Ovary (tissue), 3 donors: ENCODE data around the gene TFAM.

Experiments
- CTCF ChIP-seq, 3 donors: fragments of 450-650 bp in 2 of 3; fragments of 200-600 bp in 1 of 3; IDR thresholded peaks; one replicate each; pipeline versions ENCODE4 v1.5.1 to v1.8.0; 2016 to 2022; ENCODE audit warnings: antibody characterized with exemption in 3 of 3, mild to moderate bottlenecking in 1 of 3
- EP300 ChIP-seq: sonication (generic); formaldehyde crosslinking; IDR thresholded peaks from one replicate; pipeline ENCODE4 v1.6.1; 2017; ENCODE audit warnings: antibody characterized with exemption
- POLR2A ChIP-seq: fragments of 450-650 bp; IDR thresholded peaks from one replicate; pipeline ENCODE4 v1.6.1; 2017; ENCODE audit warnings: antibody characterized with exemption, mild to moderate bottlenecking, moderate library complexity
- donor health status: DM: no; HTN: no; CAD: no.

- TF ChIP-seq CTCF (IDR thresholded peaks at IDR 0.05) (no peak), EP300 (no peak), POLR2A (no peak)
Observed at GRCh38 chr10:58409956-58410610, 24.9 kb downstream of the TFAM start.
